Measurements from ENCODE around the gene GTSF1L.

DNA sequence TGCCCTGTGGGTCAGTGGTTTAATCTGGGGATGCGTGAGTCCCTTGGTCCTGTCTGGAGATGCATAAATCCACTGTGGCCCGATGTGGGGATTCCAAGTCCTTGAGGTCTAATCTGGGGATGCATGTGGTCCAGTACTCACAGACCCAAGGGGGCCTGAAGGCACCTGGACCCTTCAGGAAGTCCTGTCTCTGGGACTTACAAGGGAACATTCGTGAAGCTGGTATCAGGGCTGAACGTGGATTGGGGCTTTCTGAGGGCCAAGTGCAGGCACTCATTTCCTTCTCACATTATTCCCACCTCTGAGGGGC is 25.2 kb upstream of the GTSF1L start:
- TF ChIP-seq CTCF (IDR thresholded peaks at IDR 0.05) (no peak), POLR2A (IDR thresholded peaks at IDR 0.05) (no peak), EP300 (IDR thresholded peaks at IDR 0.05; ENCODE audit: low read depth) (no peak), POLR2AphosphoS5 (IDR thresholded peaks at IDR 0.05) (no peak)

All from transverse colon (tissue), 4 donors.